ENCODE results near the gene WNT5A. TPM values are rescaled to one million over a fixed set of nuclear protein-coding genes. Genes with fewer than 3 reads are reported as not detected.

WNT5A gene
- total and polyA plus RNA-seq, 3 donors from 2014 or later: 3.4 to 12.4 (median 11.1) TPM

DNA sequence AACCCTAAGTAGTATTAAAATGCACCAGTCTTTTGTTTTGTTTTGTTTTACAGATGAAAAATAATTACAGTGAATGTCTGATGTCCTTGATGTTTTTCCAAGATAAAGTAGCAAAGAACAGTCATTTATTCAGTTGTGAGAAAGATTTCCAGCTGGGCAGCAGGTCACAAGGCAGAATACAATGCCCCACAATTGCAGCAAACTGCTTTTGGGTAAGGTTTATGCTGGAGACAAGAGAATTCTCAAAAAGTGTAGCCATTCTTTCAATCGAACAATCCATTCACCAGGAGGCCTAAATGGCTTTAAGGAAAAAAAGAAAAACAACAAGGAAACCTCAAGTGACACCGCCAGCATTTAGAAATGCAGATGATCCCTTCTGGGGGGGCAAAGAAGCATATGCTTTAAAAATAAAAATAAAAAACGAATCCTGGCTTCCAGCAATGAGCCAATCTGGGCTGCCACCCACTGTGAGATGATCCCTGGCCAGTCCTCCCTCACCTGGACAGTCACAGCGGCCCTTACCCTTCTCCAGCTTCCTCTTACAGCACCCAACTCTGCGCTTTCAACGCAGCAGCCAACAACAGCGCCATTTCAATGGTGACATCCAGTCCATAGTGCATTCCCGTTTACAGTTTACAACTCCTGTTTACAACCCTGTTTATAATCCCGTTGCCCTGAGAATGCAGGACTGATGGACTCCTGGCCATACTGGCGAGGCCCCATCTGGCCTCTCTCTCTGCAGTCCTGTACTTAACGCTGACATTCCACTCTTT lies 25.7 kb upstream of the WNT5A start:
- intact Hi-C loops (cut with DNase I; ENCODE audit: low total_unique reads): no loop called here
- WGBS, 2 donors: 73 to 77% methylated on average over 11 of the region's 11 CpGs
- H3K4me3 ChIP-seq: no peak overlapping the region
- H3K27ac ChIP-seq: no peak overlapping the region
- no peaks in the 10 kb centered on the region for H3K9me3 ChIP-seq
- DNase-seq: no peak
- TF ChIP-seq POLR2A (IDR thresholded peaks at IDR 0.05): no peak
- TF ChIP-seq, protein P1, sequence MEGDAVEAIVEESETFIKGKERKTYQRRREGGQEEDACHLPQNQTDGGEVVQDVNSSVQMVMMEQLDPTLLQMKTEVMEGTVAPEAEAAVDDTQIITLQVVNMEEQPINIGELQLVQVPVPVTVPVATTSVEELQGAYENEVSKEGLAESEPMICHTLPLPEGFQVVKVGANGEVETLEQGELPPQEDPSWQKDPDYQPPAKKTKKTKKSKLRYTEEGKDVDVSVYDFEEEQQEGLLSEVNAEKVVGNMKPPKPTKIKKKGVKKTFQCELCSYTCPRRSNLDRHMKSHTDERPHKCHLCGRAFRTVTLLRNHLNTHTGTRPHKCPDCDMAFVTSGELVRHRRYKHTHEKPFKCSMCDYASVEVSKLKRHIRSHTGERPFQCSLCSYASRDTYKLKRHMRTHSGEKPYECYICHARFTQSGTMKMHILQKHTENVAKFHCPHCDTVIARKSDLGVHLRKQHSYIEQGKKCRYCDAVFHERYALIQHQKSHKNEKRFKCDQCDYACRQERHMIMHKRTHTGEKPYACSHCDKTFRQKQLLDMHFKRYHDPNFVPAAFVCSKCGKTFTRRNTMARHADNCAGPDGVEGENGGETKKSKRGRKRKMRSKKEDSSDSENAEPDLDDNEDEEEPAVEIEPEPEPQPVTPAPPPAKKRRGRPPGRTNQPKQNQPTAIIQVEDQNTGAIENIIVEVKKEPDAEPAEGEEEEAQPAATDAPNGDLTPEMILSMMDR (IDR thresholded peaks at IDR 0.05): no peak
- no peaks in the 10 kb centered on the region for H3K36me3 ChIP-seq (ENCODE audit: low read depth, missing control alignments)
- H3K4me1 ChIP-seq: no peaks in the 10 kb centered on the region
- no peaks in the 10 kb centered on the region for H3K27me3 ChIP-seq

DNA sequence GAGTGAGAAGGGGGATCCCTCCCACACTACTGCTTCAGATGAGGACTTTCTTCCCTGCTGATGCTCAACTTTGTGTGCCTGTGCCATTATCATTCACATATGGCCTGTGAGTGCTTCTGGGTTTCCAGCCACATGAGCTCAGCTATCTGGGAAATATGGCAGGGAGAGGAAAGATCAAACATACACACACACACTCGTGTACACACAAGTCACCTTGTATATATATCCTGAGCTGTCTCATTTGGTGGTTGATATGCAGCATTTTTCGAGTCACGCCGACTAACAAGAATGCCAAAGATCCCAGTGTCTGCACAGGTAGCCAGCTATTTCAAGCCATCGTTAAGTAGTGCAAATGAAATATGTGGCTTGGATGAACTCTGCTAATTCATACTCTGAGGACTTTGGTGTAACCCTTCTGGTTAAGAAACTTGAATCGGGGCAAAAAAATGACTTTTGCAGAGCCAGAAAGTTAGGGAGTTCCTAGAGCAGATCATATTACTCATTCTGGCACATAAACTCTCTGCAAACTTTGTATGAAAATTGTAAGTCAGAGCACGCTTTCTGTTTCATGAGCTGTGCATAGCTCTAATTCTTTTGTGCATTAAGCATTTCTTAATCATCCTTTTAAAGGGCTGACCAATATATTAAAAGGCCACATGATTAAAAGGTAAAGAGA lies 24.9 kb upstream of the WNT5A start:
- no peak for DNase-seq
- H3K9me3 ChIP-seq: no peaks in the 10 kb centered on the region
- intact Hi-C loops (cut with DNase I; ENCODE audit: low total_unique reads): no loop called here
- no peaks in the 10 kb centered on the region for H3K4me1 ChIP-seq
- no peak overlapping the region for H3K4me3 ChIP-seq
- H3K27me3 ChIP-seq: no peaks in the 10 kb centered on the region
- 43 to 67% methylated on average over 7 of the region's 7 CpGs for WGBS, 2 donors
- H3K36me3 ChIP-seq (ENCODE audit: low read depth, missing control alignments): no peaks in the 10 kb centered on the region
- no peak overlapping the region for H3K27ac ChIP-seq
- TF ChIP-seq, protein P1 (IDR thresholded peaks at IDR 0.05): no peak
- no peak for TF ChIP-seq POLR2A (IDR thresholded peaks at IDR 0.05)

DNA sequence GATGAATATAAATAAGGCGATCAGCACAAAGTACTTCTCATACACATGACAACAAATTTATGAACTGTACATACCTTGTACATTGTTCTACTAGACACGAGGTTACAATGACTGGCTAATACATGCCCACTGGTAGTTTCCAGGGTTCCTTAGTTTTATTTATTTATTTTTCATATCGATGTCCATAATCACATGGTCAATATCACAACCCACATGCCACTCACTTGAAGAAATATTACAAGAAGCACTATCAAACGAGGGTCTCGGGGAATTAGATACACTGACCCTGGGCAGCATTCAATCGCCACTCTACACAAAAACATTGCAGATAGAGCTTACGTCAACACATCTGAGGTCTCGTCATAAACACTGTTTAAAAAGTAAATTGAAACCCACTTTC lies 21.2 kb upstream of the WNT5A start:
- no peaks in the 10 kb centered on the region for H3K36me3 ChIP-seq (ENCODE audit: low read depth, missing control alignments)
- 91 to 94% methylated on average over 8 of the region's 8 CpGs for WGBS, 2 donors
- TF ChIP-seq, protein P1 (IDR thresholded peaks at IDR 0.05): no peak
- TF ChIP-seq POLR2A (IDR thresholded peaks at IDR 0.05): no peak
- H3K27me3 ChIP-seq: no peaks in the 10 kb centered on the region
- no peaks in the 10 kb centered on the region for H3K9me3 ChIP-seq
- no peaks in the 10 kb centered on the region for H3K4me1 ChIP-seq
- intact Hi-C loops (cut with DNase I; ENCODE audit: low total_unique reads): no loop called here
- H3K27ac ChIP-seq: no peak overlapping the region
- DNase-seq: no peak
- no peak overlapping the region for H3K4me3 ChIP-seq

DNA sequence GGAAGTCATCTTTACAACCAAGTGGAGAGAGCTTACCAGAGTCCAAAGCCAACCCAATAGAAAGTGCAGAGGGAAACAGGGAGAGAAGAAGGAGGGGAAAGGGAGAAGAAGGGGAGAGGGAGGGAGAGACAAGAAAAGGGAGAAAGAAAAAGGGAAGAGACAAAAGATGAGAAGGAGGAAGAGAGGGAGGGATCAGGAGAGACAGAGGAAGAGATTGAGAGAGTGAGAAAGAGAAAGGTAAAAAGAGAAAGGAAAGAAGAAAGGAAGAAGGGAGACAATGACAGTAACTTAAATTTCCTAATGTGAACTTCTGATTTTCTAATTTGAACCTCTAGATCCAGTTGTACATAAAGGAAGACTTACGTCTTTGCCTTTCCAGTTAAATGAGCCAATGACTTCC lies 20.7 kb upstream of the WNT5A start:
- intact Hi-C loops (cut with DNase I; ENCODE audit: low total_unique reads): no loop called here
- TF ChIP-seq, protein P1 (IDR thresholded peaks at IDR 0.05): no peak
- no peak for TF ChIP-seq POLR2A (IDR thresholded peaks at IDR 0.05)
- H3K27ac ChIP-seq: no peak overlapping the region
- no peaks in the 10 kb centered on the region for H3K36me3 ChIP-seq (ENCODE audit: low read depth, missing control alignments)
- no peaks in the 10 kb centered on the region for H3K4me1 ChIP-seq
- 95 to 98% methylated on average over 1 of the region's 1 CpG for WGBS, 2 donors
- no peaks in the 10 kb centered on the region for H3K9me3 ChIP-seq
- no peaks in the 10 kb centered on the region for H3K27me3 ChIP-seq
- DNase-seq: no peak
- no peak overlapping the region for H3K4me3 ChIP-seq

Measured in testis (tissue), 3 donors.